ENCODE measurements around the gene MYOZ3. TPM values are rescaled to one million over a fixed set of nuclear protein-coding genes. Genes with fewer than 3 reads are reported as not detected.

The MYOZ3 gene
- total RNA-seq, 1 donor from 2014 or later, result 12.0 TPM

DNA sequence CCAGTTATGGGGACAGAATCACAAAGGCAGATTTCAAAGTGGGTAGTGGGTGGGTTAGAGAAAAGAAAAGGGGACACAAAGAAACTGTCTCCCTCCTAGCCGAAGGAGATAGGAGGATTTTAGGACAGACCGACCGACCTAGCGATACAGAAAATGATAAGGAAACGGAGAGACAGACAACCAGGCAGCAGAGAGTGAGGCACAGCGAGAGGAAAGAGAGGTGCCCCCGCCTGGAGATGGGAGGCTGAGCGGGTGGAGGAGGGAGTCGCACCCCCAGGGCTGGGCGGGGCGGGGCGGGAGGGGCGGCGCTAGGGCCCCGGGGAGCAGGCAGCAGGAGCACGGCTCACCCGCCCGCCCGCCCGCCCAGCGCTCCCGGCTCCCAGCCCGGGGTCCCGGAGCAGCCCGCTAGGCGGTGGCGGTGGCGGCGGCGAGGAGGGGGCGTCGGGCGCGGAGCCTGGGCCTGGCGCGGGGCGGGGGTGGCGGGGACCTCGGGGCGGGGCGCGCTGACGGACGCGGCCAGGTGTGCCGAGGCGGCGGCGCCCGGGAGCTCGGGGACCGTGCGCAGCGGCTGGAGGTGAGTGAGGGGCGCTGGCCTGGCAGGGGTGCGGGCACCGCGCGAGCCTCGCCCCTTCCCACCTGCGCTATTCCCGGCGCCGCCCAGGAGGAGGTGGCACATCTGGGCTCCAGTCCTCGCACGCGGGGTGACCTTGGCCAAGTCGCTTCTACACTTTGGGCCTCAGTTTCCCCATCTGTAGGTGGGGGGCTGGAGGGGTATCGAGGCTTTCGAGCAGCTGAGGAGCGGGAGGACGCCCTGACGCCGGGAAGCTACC lies 36.5 kb upstream of the MYOZ3 start:
- Mint-ChIP-seq H3K36me3 (ENCODE audit: low read depth, unreplicated experiment) (peaks cover 5% of the 10 kb centered on the region), H3K27ac (ENCODE audit: unreplicated experiment) (peak overlapping the region; percentile 65), H3K27me3 (ENCODE audit: unreplicated experiment) (peaks cover 17% of the 10 kb centered on the region), H3K4me1 (ENCODE audit: unreplicated experiment) (peaks cover 43% of the 10 kb centered on the region), H3K4me3 (ENCODE audit: unreplicated experiment) (peak overlapping the region; percentile 96), H3K9me3 (ENCODE audit: unreplicated experiment) (no peaks in the 10 kb centered on the region)
- TF ChIP-seq, protein P1, sequence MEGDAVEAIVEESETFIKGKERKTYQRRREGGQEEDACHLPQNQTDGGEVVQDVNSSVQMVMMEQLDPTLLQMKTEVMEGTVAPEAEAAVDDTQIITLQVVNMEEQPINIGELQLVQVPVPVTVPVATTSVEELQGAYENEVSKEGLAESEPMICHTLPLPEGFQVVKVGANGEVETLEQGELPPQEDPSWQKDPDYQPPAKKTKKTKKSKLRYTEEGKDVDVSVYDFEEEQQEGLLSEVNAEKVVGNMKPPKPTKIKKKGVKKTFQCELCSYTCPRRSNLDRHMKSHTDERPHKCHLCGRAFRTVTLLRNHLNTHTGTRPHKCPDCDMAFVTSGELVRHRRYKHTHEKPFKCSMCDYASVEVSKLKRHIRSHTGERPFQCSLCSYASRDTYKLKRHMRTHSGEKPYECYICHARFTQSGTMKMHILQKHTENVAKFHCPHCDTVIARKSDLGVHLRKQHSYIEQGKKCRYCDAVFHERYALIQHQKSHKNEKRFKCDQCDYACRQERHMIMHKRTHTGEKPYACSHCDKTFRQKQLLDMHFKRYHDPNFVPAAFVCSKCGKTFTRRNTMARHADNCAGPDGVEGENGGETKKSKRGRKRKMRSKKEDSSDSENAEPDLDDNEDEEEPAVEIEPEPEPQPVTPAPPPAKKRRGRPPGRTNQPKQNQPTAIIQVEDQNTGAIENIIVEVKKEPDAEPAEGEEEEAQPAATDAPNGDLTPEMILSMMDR (IDR thresholded peaks at IDR 0.05; ENCODE audit: unreplicated experiment), result no peak
- DNase-seq (ENCODE audit: low spot score), result peak; percentile 43

DNA sequence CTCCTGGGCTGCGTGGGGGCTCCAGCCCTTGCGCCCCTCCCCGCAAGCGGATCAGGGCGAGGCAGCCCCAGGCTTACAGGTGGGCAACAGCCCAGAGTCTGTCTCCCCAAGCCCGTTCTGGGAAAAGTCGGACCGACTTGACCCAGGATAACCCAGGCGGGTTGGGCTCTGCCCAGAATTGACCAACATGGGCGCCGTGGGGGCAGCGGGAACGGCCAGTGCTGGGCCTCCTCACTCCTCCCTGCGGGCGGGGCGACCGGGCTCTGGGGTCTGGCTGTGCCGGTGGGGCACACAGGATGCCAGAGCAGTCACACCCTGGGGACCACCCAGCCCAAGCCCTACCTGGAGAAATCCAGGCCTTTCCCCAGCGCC lies 35.9 kb upstream of the MYOZ3 start:
- Mint-ChIP-seq H3K36me3 (ENCODE audit: low read depth, unreplicated experiment) (peaks cover 5% of the 10 kb centered on the region), H3K9me3 (ENCODE audit: unreplicated experiment) (no peaks in the 10 kb centered on the region), H3K4me1 (ENCODE audit: unreplicated experiment) (peaks cover 40% of the 10 kb centered on the region), H3K27me3 (ENCODE audit: unreplicated experiment) (peaks cover 17% of the 10 kb centered on the region), H3K4me3 (ENCODE audit: unreplicated experiment) (no peak overlapping the region), H3K27ac (ENCODE audit: unreplicated experiment) (no peak overlapping the region)
- no peak for DNase-seq (ENCODE audit: low spot score)
- TF ChIP-seq, protein P1 (IDR thresholded peaks at IDR 0.05; ENCODE audit: unreplicated experiment), result no peak

DNA sequence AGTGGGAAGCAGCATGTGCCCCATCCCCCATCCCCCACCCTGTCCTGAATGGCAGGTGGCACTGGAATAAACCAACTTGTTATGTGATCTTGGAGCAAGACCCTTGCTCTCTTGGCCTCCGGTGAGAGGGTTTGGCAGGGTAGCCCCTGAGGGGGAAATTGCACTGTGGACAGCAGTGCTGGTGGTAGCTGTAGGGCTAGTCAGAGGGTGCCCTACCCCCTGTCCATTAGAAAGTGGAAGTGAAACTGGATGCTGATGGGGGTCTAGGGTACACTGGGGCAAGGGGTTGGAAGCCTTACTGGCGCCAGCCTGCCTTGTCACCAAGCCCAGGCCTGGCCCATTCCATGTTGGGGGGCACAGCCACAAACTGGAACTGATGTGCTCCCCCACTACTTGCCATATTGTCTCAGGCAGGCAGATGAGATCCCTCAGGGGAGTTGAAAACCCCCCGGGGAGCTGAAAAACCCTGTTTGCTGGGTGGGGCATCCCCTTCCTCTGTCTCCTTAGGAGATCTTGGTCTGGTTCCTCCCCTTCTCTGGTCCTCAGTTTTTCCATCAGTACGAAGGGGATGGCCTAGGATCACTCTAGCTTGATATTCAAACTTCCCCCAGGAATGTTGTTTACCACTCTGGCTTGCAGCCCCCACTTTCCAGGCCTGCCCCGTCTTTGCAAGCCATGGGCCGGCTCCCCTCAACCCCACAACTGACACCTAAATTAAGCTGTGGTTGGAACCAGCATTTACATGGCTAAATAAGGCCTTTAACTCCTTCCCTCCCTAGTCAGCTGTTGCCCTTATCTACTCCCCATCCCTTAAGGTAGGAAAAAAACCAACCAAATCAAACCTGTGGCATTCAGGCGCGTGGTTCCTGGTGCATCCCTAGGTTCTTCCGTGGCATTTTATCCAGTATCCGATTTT lies 35.0 kb upstream of the MYOZ3 start:
- peaks cover 5% of the 10 kb centered on the region for H3K36me3 Mint-ChIP-seq (ENCODE audit: low read depth, unreplicated experiment)
- peak overlapping the region; percentile 72 for H3K4me3 Mint-ChIP-seq (ENCODE audit: unreplicated experiment)
- H3K4me1 Mint-ChIP-seq (ENCODE audit: unreplicated experiment), result peaks cover 38% of the 10 kb centered on the region
- no peaks in the 10 kb centered on the region for H3K9me3 Mint-ChIP-seq (ENCODE audit: unreplicated experiment)
- TF ChIP-seq, protein P1 (IDR thresholded peaks at IDR 0.05; ENCODE audit: unreplicated experiment), result no peak
- H3K27ac Mint-ChIP-seq (ENCODE audit: unreplicated experiment), result peak overlapping the region; percentile 16
- no peak for DNase-seq (ENCODE audit: low spot score)
- H3K27me3 Mint-ChIP-seq (ENCODE audit: unreplicated experiment), result peaks cover 17% of the 10 kb centered on the region

DNA sequence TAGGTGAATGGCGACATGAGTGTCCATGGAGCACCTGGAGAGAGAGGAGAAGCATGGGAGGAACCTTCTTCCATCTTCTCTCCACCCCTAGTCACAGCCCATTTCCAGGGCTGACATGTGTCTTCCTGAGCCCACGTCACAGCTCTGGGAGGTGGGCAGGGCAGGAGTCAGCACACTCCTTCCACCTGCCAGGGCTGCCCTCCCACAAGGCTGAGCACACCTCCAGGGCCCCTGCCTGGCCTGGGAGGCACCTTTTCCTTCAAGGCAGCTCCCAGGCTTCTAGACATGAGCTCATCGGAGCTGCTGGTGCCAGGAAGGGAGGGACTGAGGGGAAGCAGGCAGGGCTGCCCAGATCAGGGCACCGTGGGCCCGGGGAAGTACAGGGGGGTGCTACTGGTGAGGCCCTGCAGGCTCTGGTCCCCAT lies 34.2 kb upstream of the MYOZ3 start:
- Mint-ChIP-seq H3K4me1 (ENCODE audit: unreplicated experiment) (peaks cover 38% of the 10 kb centered on the region), H3K36me3 (ENCODE audit: low read depth, unreplicated experiment) (peaks cover 5% of the 10 kb centered on the region), H3K9me3 (ENCODE audit: unreplicated experiment) (no peaks in the 10 kb centered on the region), H3K27ac (ENCODE audit: unreplicated experiment) (no peak overlapping the region), H3K27me3 (ENCODE audit: unreplicated experiment) (peaks cover 17% of the 10 kb centered on the region), H3K4me3 (ENCODE audit: unreplicated experiment) (no peak overlapping the region)
- DNase-seq (ENCODE audit: low spot score), result no peak
- TF ChIP-seq, protein P1 (IDR thresholded peaks at IDR 0.05; ENCODE audit: unreplicated experiment), result no peak
